Measurements from ENCODE around the gene KRTAP4-9. TPM values are rescaled to one million over a fixed set of nuclear protein-coding genes. Genes with fewer than 3 reads are reported as not detected.
"Not testable (repeated sequence)": the region's sequence is repeated elsewhere in the genome, so short reads cannot be mapped to it uniquely, and the experiment has no call there.

The KRTAP4-9 gene
- total and polyA plus RNA-seq, 12 donors, result not detected

DNA sequence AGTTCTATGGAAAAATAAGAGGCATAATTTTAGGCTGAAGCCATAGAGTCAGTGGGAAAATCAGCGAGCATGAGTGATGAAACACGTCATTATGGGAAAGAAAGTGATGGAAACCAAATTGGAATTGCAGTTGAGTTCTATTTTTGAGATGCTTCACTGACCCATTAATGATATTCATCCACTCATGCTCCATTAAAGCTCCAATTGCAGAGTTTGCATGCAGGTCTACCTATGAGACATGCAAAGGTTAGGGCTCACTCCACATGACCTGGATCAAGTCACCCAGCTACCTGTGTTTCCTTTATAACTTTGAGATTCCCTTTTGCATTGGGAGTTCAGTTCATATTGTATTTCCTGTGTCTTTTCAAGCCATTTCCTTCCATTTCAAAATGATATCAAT, 31.5 kb upstream of the KRTAP4-9 start:
- no peaks in the 10 kb centered on the region for H3K9me3 ChIP-seq
- no peak overlapping the region for H3K4me3 ChIP-seq
- H3K27ac ChIP-seq, result no peak overlapping the region
- 88 to 90% methylated on average over 2 of the region's 2 CpGs for WGBS, 2 donors
- TF ChIP-seq, protein P1, sequence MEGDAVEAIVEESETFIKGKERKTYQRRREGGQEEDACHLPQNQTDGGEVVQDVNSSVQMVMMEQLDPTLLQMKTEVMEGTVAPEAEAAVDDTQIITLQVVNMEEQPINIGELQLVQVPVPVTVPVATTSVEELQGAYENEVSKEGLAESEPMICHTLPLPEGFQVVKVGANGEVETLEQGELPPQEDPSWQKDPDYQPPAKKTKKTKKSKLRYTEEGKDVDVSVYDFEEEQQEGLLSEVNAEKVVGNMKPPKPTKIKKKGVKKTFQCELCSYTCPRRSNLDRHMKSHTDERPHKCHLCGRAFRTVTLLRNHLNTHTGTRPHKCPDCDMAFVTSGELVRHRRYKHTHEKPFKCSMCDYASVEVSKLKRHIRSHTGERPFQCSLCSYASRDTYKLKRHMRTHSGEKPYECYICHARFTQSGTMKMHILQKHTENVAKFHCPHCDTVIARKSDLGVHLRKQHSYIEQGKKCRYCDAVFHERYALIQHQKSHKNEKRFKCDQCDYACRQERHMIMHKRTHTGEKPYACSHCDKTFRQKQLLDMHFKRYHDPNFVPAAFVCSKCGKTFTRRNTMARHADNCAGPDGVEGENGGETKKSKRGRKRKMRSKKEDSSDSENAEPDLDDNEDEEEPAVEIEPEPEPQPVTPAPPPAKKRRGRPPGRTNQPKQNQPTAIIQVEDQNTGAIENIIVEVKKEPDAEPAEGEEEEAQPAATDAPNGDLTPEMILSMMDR (IDR thresholded peaks at IDR 0.05), result no peak
- H3K27me3 ChIP-seq, result peaks cover 3 to 21% (median 11%) of the 10 kb centered on the region in 7 donors
- no peaks in the 10 kb centered on the region for H3K4me1 ChIP-seq
- intact Hi-C loops (cut with DNase I), result no loop called here
- DNase-seq (no peak), ATAC-seq (no peak)
- no peaks in the 10 kb centered on the region for H3K36me3 ChIP-seq

DNA sequence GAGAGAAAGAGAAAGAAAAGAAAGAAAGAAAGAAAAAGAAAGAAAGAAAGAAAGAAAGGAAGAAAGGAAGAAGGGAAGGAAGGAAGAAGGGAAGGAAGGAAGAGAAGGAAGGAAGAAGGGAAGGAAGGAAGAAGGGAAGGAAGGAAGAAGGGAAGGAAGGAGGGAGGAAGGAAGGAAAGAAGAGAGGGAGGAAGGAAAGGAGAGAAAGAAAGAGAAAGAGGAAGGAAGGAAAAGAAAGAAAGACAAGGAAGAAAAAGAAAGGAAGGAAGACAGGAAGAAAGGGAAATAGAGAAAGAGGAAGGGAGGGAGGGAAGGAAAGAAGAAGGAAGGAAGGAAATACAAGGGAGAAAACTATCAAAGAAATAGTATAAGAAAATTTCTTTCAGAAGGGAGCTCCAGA, 28.4 kb upstream of the KRTAP4-9 start:
- DNase-seq (no peak), ATAC-seq (no peak)
- Histone ChIP-seq H3K36me3 (no peaks in the 10 kb centered on the region), H3K27ac (no peak overlapping the region), H3K4me1 (no peaks in the 10 kb centered on the region), H3K27me3 (peaks cover 3 to 35% (median 13%) of the 10 kb centered on the region in 7 donors), H3K4me3 (no peak overlapping the region), H3K9me3 (no peaks in the 10 kb centered on the region)
- intact Hi-C loops (cut with DNase I), result no loop called here
- TF ChIP-seq, protein P1 (IDR thresholded peaks at IDR 0.05), result no peak

DNA sequence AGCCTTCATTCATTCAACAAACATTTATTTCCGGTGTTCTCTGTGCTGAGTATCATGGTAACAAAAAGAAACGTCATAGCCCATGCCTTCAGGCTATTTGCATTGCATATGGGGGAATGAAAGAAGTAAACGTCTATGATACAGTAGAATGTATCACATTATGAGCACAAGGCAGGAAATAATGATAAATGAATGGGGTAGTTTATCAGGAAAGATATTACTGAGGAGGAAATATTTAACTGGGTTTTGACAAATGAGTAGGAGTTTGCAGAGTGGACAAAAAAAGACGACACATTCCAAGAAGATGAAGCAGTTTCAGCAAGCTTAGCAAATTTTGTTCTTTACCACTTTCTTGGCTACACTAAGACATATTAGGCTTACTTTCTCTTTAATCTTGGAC, 22.6 kb upstream of the KRTAP4-9 start:
- DNase-seq (no peak), ATAC-seq (no peak)
- Histone ChIP-seq H3K27me3 (peaks cover 0 to 22% (median 5%) of the 10 kb centered on the region in 7 donors), H3K36me3 (no peaks in the 10 kb centered on the region), H3K4me1 (no peaks in the 10 kb centered on the region), H3K27ac (no peak overlapping the region), H3K4me3 (no peak overlapping the region), H3K9me3 (no peaks in the 10 kb centered on the region)
- WGBS, 2 donors, result 58% methylated on average over 4 of the region's 4 CpGs
- TF ChIP-seq, protein P1 (IDR thresholded peaks at IDR 0.05), result no peak
- intact Hi-C loops (cut with DNase I), result loop anchor here in 1 of 10 donors (5.0 kb wide), 1 partner anchor 85 kb away; the partner anchor contains the start of gene KRTAP4-3

DNA sequence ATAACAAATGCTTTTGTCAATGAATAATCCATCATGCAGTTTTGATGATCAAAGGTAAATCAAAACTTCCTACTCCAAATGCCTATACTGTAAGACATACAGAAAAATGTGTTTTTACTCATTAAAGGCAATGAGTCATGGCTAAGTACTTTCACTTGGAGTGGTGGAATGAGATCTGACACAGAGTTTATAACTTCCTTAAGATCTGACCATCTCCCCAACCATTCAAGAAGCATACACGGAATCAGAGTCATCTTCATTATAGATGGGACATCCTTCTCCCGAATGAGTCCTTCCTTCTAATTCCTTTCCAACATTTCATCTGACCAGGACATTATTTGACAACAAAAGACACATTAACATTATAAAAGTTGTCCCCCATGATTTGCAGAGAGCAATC, 21.8 kb upstream of the KRTAP4-9 start:
- H3K4me3 ChIP-seq, H3K4me1 ChIP-seq, DNase-seq, H3K36me3 ChIP-seq, ATAC-seq, H3K9me3 ChIP-seq, H3K27ac ChIP-seq: not testable (repeated sequence)
- intact Hi-C loops (cut with DNase I), result loop anchor here in 1 of 10 donors (5.0 kb wide), 1 partner anchor 84 kb away; the partner anchor contains the start of gene KRTAP4-3
- H3K27me3 ChIP-seq, result peaks cover 0 to 23% (median 4%) of the 10 kb centered on the region in 7 donors
- WGBS, 2 donors, result 77 to 78% methylated on average over 2 of the region's 2 CpGs

DNA sequence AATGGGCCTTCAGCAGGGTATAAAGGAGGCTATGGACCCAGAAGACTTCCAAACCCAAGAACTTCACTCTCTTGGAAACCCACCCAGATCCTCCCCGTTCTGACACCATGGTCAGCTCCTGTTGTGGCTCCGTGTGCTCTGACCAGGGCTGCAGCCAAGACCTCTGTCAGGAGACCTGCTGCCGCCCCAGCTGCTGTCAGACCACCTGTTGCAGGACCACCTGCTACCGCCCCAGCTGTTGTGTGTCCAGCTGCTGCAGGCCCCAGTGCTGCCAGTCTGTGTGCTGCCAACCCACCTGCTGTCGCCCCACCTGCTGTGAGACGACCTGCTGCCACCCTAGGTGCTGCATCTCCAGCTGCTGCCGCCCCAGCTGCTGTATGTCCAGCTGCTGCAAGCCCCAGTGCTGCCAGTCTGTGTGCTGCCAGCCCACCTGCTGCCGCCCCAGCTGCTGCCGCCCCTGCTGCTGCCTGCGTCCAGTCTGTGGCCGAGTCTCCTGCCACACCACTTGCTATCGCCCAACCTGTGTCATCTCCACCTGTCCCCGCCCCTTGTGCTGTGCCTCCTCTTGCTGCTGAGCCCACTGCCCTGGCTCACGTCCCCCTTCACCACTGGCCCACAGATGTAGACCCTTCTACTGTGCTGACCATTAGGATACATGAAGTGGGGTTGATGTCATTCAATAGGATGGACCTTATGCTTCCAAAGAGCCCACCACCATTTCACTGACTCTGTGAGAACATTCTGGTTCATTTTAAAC, 20.9 kb upstream of the KRTAP4-9 start, which contains the start of gene KRTAP4-7:
Gene KRTAP4-7, plus strand, starts transcription at position 51 of the 757 bp plus-strand sequence. Its CDS starts 57 bp downstream, at position 108.
- not testable (repeated sequence) for DNase-seq, H3K4me3 ChIP-seq, H3K9me3 ChIP-seq, H3K4me1 ChIP-seq, ATAC-seq, H3K36me3 ChIP-seq, H3K27ac ChIP-seq
- 76 to 78% methylated on average over 14 of the region's 14 CpGs for WGBS, 2 donors
- H3K27me3 ChIP-seq, result peaks cover 0 to 16% (median 4%) of the 10 kb centered on the region in 7 donors
- intact Hi-C loops (cut with DNase I), result loop anchor here in 1 of 10 donors (5.0 kb wide), 1 partner anchor 83 kb away; the partner anchor contains the start of gene KRTAP4-3

DNA sequence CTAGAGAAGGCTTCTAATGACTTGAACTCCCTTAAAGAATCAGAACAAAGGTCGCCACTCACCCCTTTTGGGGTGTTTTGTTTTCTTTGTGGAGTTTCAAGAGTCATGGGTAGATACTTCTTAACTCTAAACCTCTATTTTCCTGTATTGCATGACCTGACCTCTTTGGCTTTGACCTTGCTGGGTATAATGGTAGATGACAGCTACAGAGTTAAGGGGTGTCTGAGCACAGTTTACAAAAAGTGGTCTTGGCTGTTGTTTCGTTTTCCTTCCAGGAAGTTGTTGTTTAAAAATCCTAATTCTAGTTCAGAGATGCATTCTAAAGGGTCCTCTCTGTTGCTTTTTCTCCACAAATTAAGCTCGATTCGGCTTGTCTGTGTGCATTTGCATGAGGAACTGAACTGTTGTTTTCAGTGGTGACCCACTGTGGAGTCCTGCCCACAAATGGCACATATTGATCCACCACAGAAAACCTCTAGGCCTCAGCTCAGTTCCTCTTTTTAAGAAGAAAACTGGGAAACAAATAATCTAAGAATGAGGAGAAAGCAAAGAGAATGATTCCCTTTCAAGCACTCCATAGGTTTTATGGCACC, 16.3 kb upstream of the KRTAP4-9 start:
- DNase-seq; H3K9me3 ChIP-seq; H3K27ac ChIP-seq; intact Hi-C loops (cut with DNase I); H3K36me3 ChIP-seq; ATAC-seq; H3K4me1 ChIP-seq; H3K4me3 ChIP-seq; H3K27me3 ChIP-seq: not testable (repeated sequence)
- WGBS, 2 donors, result 58% methylated on average over 4 of the region's 4 CpGs
